ENCODE measurements around the gene KCNQ5. TPM values are rescaled to one million over a fixed set of nuclear protein-coding genes. Genes with fewer than 3 reads are reported as not detected.

Gene KCNQ5
- total RNA-seq, 6 donors from 2014 or later, result 0.30 to 3.1 (median 0.32) TPM

- H3K4me1 ChIP-seq, result no peaks in the 10 kb centered on the region
- no peak for ATAC-seq (ENCODE audit: low FRiP score in 2 of 2)
- H3K36me3 ChIP-seq, result no peaks in the 10 kb centered on the region
- H3K27ac ChIP-seq, result no peak overlapping the region
- no peaks in the 10 kb centered on the region for H3K9me3 ChIP-seq
- no peak overlapping the region for H3K4me3 ChIP-seq
- DNase-seq, result no peak
- WGBS, 2 donors, result 81 to 82% methylated on average over 5 of the region's 5 CpGs
- TF ChIP-seq POLR2A (IDR thresholded peaks at IDR 0.05) (no peak), POLR2AphosphoS5 (IDR thresholded peaks at IDR 0.05) (no peak), EP300 (IDR thresholded peaks at IDR 0.05) (no peak)
- TF ChIP-seq, protein P1, sequence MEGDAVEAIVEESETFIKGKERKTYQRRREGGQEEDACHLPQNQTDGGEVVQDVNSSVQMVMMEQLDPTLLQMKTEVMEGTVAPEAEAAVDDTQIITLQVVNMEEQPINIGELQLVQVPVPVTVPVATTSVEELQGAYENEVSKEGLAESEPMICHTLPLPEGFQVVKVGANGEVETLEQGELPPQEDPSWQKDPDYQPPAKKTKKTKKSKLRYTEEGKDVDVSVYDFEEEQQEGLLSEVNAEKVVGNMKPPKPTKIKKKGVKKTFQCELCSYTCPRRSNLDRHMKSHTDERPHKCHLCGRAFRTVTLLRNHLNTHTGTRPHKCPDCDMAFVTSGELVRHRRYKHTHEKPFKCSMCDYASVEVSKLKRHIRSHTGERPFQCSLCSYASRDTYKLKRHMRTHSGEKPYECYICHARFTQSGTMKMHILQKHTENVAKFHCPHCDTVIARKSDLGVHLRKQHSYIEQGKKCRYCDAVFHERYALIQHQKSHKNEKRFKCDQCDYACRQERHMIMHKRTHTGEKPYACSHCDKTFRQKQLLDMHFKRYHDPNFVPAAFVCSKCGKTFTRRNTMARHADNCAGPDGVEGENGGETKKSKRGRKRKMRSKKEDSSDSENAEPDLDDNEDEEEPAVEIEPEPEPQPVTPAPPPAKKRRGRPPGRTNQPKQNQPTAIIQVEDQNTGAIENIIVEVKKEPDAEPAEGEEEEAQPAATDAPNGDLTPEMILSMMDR (IDR thresholded peaks at IDR 0.05), result no peak
- no peaks in the 10 kb centered on the region for H3K27me3 ChIP-seq
Measured at GRCh38 chr6:73078908-73079610, 457.2 kb downstream of the KCNQ5 start.

GRCh38 chr6:73079611-73079955 is 457.7 kb downstream of the KCNQ5 start:
- DNase-seq (no peak), ATAC-seq (ENCODE audit: low FRiP score in 2 of 2) (no peak)
- Histone ChIP-seq H3K4me1 (no peaks in the 10 kb centered on the region), H3K27ac (no peak overlapping the region), H3K36me3 (no peaks in the 10 kb centered on the region), H3K9me3 (no peaks in the 10 kb centered on the region), H3K27me3 (no peaks in the 10 kb centered on the region), H3K4me3 (no peak overlapping the region)
- TF ChIP-seq POLR2A (IDR thresholded peaks at IDR 0.05) (no peak), POLR2AphosphoS5 (IDR thresholded peaks at IDR 0.05) (no peak), EP300 (IDR thresholded peaks at IDR 0.05) (no peak)
- TF ChIP-seq, protein P1 (IDR thresholded peaks at IDR 0.05), result no peak
- 72 to 85% methylated on average over 3 of the region's 3 CpGs for WGBS, 2 donors

DNA sequence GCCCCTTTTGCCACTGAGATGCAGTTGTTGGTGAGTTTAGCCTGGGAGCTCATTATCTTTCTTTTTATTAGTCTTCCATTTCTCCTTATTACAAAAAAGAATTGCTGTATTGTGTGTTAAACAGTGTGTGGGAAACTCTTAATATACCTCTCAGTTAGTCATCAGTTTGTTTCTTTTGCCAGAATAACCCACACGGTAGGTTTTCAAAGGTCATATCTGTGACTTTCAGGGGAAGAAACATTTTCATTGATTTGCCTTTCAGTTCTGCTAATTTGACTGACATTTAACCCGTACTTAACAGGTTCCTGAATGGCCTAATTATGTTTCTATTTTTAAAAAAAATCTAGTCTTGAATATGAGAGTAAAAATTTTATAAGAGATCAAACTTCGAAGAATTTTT is 458.1 kb downstream of the KCNQ5 start:
- H3K9me3 ChIP-seq, result no peaks in the 10 kb centered on the region
- DNase-seq (no peak), ATAC-seq (ENCODE audit: low FRiP score in 2 of 2) (no peak)
- WGBS, 2 donors, result 37 to 73% methylated on average over 3 of the region's 3 CpGs
- H3K36me3 ChIP-seq, result no peaks in the 10 kb centered on the region
- TF ChIP-seq, protein P1 (IDR thresholded peaks at IDR 0.05), result no peak
- TF ChIP-seq POLR2A (IDR thresholded peaks at IDR 0.05) (no peak), POLR2AphosphoS5 (IDR thresholded peaks at IDR 0.05) (no peak), EP300 (IDR thresholded peaks at IDR 0.05) (no peak)
- H3K4me1 ChIP-seq, result no peaks in the 10 kb centered on the region
- no peak overlapping the region for H3K27ac ChIP-seq
- no peak overlapping the region for H3K4me3 ChIP-seq
- no peaks in the 10 kb centered on the region for H3K27me3 ChIP-seq

DNA sequence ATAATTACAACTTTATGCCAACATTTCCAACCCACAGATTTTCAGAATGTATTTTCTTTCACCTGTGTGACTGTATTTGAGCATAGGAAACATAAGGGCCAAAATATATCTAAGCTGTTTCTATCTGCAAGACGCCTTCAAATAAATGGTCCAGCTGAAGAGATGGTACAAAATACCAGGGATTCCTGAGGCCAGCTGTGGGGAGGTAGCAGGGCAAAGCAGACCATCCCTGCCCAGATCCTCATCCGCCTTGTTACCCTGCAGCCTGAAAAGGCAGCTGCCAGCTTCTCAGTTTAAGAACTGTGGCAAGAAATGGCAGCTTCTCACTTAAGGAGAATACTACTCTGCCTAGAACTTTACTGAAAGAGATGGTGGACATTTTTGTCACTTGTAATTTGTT is 460.1 kb downstream of the KCNQ5 start:
- DNase-seq (no peak), ATAC-seq (ENCODE audit: low FRiP score in 2 of 2) (no peak)
- WGBS, 2 donors, result 80 to 85% methylated on average over 2 of the region's 2 CpGs
- H3K27ac ChIP-seq, result no peak overlapping the region
- no peaks in the 10 kb centered on the region for H3K4me1 ChIP-seq
- TF ChIP-seq EP300 (IDR thresholded peaks at IDR 0.05) (no peak), POLR2A (IDR thresholded peaks at IDR 0.05) (no peak), POLR2AphosphoS5 (IDR thresholded peaks at IDR 0.05) (no peak)
- TF ChIP-seq, protein P1 (IDR thresholded peaks at IDR 0.05), result no peak
- H3K36me3 ChIP-seq, result no peaks in the 10 kb centered on the region
- H3K9me3 ChIP-seq, result no peaks in the 10 kb centered on the region
- H3K27me3 ChIP-seq, result no peaks in the 10 kb centered on the region
- no peak overlapping the region for H3K4me3 ChIP-seq

- no peak overlapping the region for H3K27ac ChIP-seq
Measured at GRCh38 chr6:73083886-73084285, 462.0 kb downstream of the KCNQ5 start.

More at GRCh38 chr6:73083886-73084285, 462.0 kb downstream of the KCNQ5 start:
- Histone ChIP-seq H3K27me3 (no peaks in the 10 kb centered on the region), H3K9me3 (no peaks in the 10 kb centered on the region), H3K4me3 (no peak overlapping the region), H3K36me3 (no peaks in the 10 kb centered on the region), H3K4me1 (no peaks in the 10 kb centered on the region)
- 73 to 79% methylated on average over 3 of the region's 3 CpGs for WGBS, 2 donors
- ATAC-seq (ENCODE audit: low FRiP score in 2 of 2), result no peak
- no peak for DNase-seq
- TF ChIP-seq EP300 (IDR thresholded peaks at IDR 0.05) (no peak), POLR2AphosphoS5 (IDR thresholded peaks at IDR 0.05) (no peak)
- TF ChIP-seq, protein P1 (IDR thresholded peaks at IDR 0.05), result no peak
